ENCODE data around the gene APOO. TPM values are rescaled to one million over a fixed set of nuclear protein-coding genes. Genes with fewer than 3 reads are reported as not detected.

The APOO gene
- total RNA-seq, 1 experiment from 2014 or later: 95.3 TPM

GRCh38 chrX:23795221-23795620 is 112.5 kb downstream of the APOO start:
- Histone ChIP-seq H2AK5ac (ENCODE audit: insufficient read length, low read length) (no peak overlapping the region), H3K18ac (ENCODE audit: insufficient read length, low read depth, low read length) (no peak overlapping the region), H2BK20ac (ENCODE audit: low read depth, low read length, poor library complexity, severe bottlenecking) (no peak overlapping the region), H4K91ac (ENCODE audit: insufficient read length, low read depth, low read length) (no peak overlapping the region), H3K23me2 (ENCODE audit: insufficient read length, low read depth, low read length, poor library complexity, severe bottlenecking) (no peaks in the 10 kb centered on the region), H3K56ac (ENCODE audit: insufficient read length, low read depth, low read length) (no peak overlapping the region), H3K4me1 (ENCODE audit: insufficient read depth, low read length) (no peaks in the 10 kb centered on the region; the same call in 1 of the 2 replicates), H3K27me3 (ENCODE audit: insufficient read depth, low read length) (no peaks in the 10 kb centered on the region), H3K79me2 (ENCODE audit: insufficient read depth, low read length) (no peaks in the 10 kb centered on the region), H2BK5ac (ENCODE audit: insufficient read length, low read length) (no peak overlapping the region), H3K4ac (ENCODE audit: low read depth, low read length) (no peak overlapping the region), H3K14ac (ENCODE audit: insufficient read depth, low read length) (no peak overlapping the region), H3K9ac (ENCODE audit: extremely low read depth, insufficient read length, low read length) (no peak overlapping the region), H3K9me3 (ENCODE audit: control insufficient read depth, low read depth, low read length) (no peaks in the 10 kb centered on the region), H3K27ac (ENCODE audit: insufficient read length, low read depth, low read length) (no peak overlapping the region), H4K20me1 (ENCODE audit: control insufficient read depth, insufficient read depth, insufficient read length) (no peaks in the 10 kb centered on the region), H3K4me2 (ENCODE audit: insufficient read depth, insufficient read length, low read length) (no peak overlapping the region), H4K8ac (replicated peaks; ENCODE audit: insufficient read length, low read depth, low read length) (no peak overlapping the region), H2BK15ac (ENCODE audit: low read depth, low read length) (no peak overlapping the region), H2AFZ (ENCODE audit: low read length) (no peak overlapping the region), H2BK12ac (ENCODE audit: insufficient read length, low read depth, low read length) (no peak overlapping the region), H2BK120ac (ENCODE audit: low read depth, low read length, poor library complexity, severe bottlenecking) (no peak overlapping the region), H4K5ac (ENCODE audit: insufficient read length, low read depth, low read length) (no peak overlapping the region), H3T11ph (ENCODE audit: low read length) (no peak overlapping the region), H3K79me1 (ENCODE audit: insufficient read depth, low read depth, low read length, poor library complexity, severe bottlenecking) (no peaks in the 10 kb centered on the region), H3K23ac (ENCODE audit: insufficient read length, low read depth, low read length) (no peak overlapping the region)
- peak overlapping the region in 2 of 3 experiments; percentile 38 to 46; a peak in 1 of 7 replicates for H3K27ac Mint-ChIP-seq
- no peak for TF ChIP-seq CTCF (conservative IDR thresholded peaks at IDR 0.05)
- H3K36me3 Mint-ChIP-seq (ENCODE audit: insufficient read depth in 1 of 3, low read depth in 3 of 3): no peaks in the 10 kb centered on the region
- DNase-seq: no peak
- peaks cover 29 to 35% of the 10 kb centered on the region in 2 experiments for H3K4me1 Mint-ChIP-seq
- no CpG with 5 or more reads among the region's 8 CpGs for WGBS (ENCODE audit: extremely low coverage, insufficient read length, low lambda C conversion rate)
- H3K27me3 Mint-ChIP-seq (ENCODE audit: low read depth): no peaks in the 10 kb centered on the region
- H3K9me3 Mint-ChIP-seq: no peaks in the 10 kb centered on the region
- no peak overlapping the region for H3K4me3 Mint-ChIP-seq

Measured in H9 (cell line).